Neural cell (in vitro differentiated cells): ENCODE data around the gene TEF. TPM values are rescaled to one million over a fixed set of nuclear protein-coding genes. Genes with fewer than 3 reads are reported as not detected.
A peak's percentile ranks its signal among the peaks of the same experiment; 100 is the strongest.
"Not testable (repeated sequence)": the region's sequence is repeated elsewhere in the genome, so short reads cannot be mapped to it uniquely, and the experiment has no call there.

Experiments
- H2AFZ ChIP-seq: fragments of 200-600, 300-800 bp; sonication (generic), shearing (Covaris generic); 2 replicates; pipeline ENCODE4 v1.6.0; 2014; ENCODE audit warnings: low read depth, mild to moderate bottlenecking, antibody characterized with exemption, low read length, moderate library complexity
- H3F3A ChIP-seq: fragments of 200-600 bp; shearing (Covaris generic); 2 replicates; pipeline ENCODE4 v1.6.1; 2016; ENCODE audit warnings: mild to moderate bottlenecking, moderate library complexity, mixed read lengths, antibody characterized with exemption, low read length; ENCODE audit not compliant: insufficient read depth, poor library complexity, severe bottlenecking
- H3K27ac ChIP-seq: fragments of 200-600, 300-800 bp; sonication (generic), shearing (Covaris generic); 2 replicates; pipeline ENCODE4 v1.5.1; 2014; ENCODE audit warnings: mild to moderate bottlenecking, low read length, moderate library complexity
- H3K27me3 ChIP-seq: fragments of 300-800, 200-600 bp; sonication (generic), shearing (Covaris generic); 2 replicates; pipeline ENCODE4 v1.6.0; 2014; ENCODE audit warnings: mild to moderate bottlenecking, low read depth, low read length, moderate library complexity; ENCODE audit not compliant: insufficient read depth
- H3K36me3 ChIP-seq: fragments of 300-800, 200-600 bp; sonication (generic), shearing (Covaris generic); 2 replicates; pipeline ENCODE4 v1.5.1; 2014; ENCODE audit warnings: mild to moderate bottlenecking, antibody characterized with exemption, low read length, moderate library complexity; ENCODE audit not compliant: insufficient read depth
- H3K4me2 ChIP-seq: fragments of 300-800, 200-600 bp; sonication (generic), shearing (Covaris generic); 2 replicates; pipeline ENCODE4 v1.6.0; 2014; ENCODE audit warnings: mild to moderate bottlenecking, low read length
- H3K4me3 ChIP-seq: fragments of 300-800, 200-600 bp; sonication (generic), shearing (Covaris generic); 2 replicates; pipeline ENCODE4 v1.5.1; 2014; ENCODE audit warnings: mild to moderate bottlenecking, low read length, moderate library complexity
- H3K79me2 ChIP-seq: fragments of 200-600 bp; shearing (Covaris generic); replicated peaks from 2 replicates; pipeline ENCODE4 v1.6.0; 2014; ENCODE audit warnings: mild to moderate bottlenecking, low read length, moderate library complexity; ENCODE audit not compliant: insufficient read depth
- H3K9ac ChIP-seq: fragments of 300-800, 200-600 bp; sonication (generic), shearing (Covaris generic); 2 replicates; pipeline ENCODE4 v1.6.1; 2016; ENCODE audit warnings: mild to moderate bottlenecking, low read length, mixed read lengths
- H3K9me2 ChIP-seq: fragments of 200-600 bp; shearing (Covaris generic); 2 replicates; pipeline ENCODE4 v1.6.1; 2016; ENCODE audit warnings: mild to moderate bottlenecking, low read length, mixed read lengths; ENCODE audit not compliant: insufficient read depth
- H3K9me3 ChIP-seq: fragments of 200-600, 300-800 bp; sonication (generic), shearing (Covaris generic); 2 replicates; pipeline ENCODE4 v1.6.1; 2016; ENCODE audit warnings: mild to moderate bottlenecking, mixed run types, low read length, moderate library complexity, mixed read lengths
- H4K20me1 ChIP-seq: fragments of 200-600 bp; shearing (Covaris generic); 2 replicates; pipeline ENCODE4 v1.6.1; 2016; ENCODE audit warnings: mild to moderate bottlenecking, mixed run types; ENCODE audit not compliant: insufficient read depth
- EZH2 ChIP-seq: fragments of 200-600, 300-800 bp; shearing (Covaris generic), sonication (generic); IDR thresholded peaks from 2 replicates; pipeline ENCODE4 v1.6.1; 2014; ENCODE audit warnings: antibody characterized with exemption, low read length, borderline replicate concordance, mild to moderate bottlenecking; ENCODE audit not compliant: insufficient read depth, poor library complexity, severe bottlenecking
- MXI1 ChIP-seq: fragments of 450-650 bp; conservative IDR thresholded peaks from 2 replicates; pipeline ENCODE4 v1.6.1; 2014; ENCODE audit warnings: antibody characterized with exemption, mild to moderate bottlenecking; ENCODE audit not compliant: poor library complexity, severe bottlenecking
- POLR2AphosphoS5 ChIP-seq: IDR thresholded peaks from 2 replicates; pipeline ENCODE4 v1.6.1; 2012
- RAD21 ChIP-seq: fragments of 450-650 bp; conservative IDR thresholded peaks from 2 replicates; pipeline ENCODE4 v1.6.1; 2014; ENCODE audit warnings: antibody characterized with exemption, mild to moderate bottlenecking, moderate library complexity
- SMC3 ChIP-seq: fragments of 450-650 bp; conservative IDR thresholded peaks from 2 replicates; pipeline ENCODE4 v1.6.1; 2014; ENCODE audit warnings: antibody characterized with exemption, mild to moderate bottlenecking, moderate library complexity; ENCODE audit not compliant: poor library complexity
- polyA plus RNA-seq: library from polyadenylated mRNA; depleted of rRNA; stranded (reverse); fragments of >200 nt; gene quantifications from 2 replicates; pipeline ENCODE4 v1.2.3, GENCODE V29; 2014
- TF ChIP-seq, protein P1 (sequence below): fragments of 450-650 bp; IDR thresholded peaks from 2 replicates; pipeline ENCODE4 v1.5.1; 2014; ENCODE audit warnings: antibody characterized with exemption, mild to moderate bottlenecking, moderate library complexity; ENCODE audit not compliant: poor library complexity, severe bottlenecking

The TEF gene
- polyA plus RNA-seq, 1 donor from 2014 or later: 4.9 TPM

DNA sequence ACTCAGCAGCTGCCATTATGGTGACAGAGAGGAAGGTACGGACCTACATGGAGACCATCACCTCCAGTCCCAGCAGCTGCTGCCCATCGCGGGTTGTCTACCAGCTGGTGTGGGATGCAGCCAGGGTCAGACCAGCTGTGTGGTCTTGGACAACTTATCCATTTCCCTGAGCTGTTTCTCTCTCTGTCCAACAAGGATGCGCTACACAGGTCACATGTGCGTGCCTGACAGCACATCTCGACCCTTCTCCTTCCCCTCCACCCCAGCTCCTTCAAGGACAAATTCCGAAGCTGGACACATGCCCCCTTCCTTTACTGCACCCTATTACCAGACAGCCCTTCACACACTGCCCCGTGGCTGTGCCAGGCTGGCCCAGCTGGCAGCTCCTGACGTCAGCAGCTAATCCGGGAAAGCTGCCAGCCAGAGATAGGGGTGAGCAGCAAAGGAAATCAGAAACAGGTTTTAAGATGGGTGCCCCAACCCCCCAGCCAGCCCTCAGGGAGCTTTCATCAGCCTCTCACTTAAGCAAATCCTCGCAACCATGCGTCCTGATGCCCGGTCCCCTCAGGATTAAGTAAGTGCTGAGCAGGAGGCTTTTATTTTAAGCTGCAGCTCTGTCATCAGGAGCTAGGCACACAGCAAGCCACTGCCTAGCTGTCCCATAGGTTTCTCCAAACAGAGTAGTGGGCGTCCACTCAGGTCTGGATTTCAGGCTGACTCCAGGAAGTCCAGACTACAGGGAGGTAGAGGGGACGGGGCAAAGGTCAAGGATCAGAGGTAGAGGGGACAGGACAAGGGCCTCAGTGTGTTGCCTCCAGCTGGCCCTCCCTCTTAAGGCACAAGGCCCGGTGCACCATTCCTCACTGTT is 20.3 kb downstream of the TEF start:
- no peak overlapping the region for H3K9ac ChIP-seq

GRCh38 chr22:41402851-41403250 is 21.1 kb downstream of the TEF start:
- H3K27ac ChIP-seq, H3K79me2 ChIP-seq: not testable (repeated sequence)

More for the DNA sequence above, 20.3 kb downstream of the TEF start:
- TF ChIP-seq SMC3 (no peak), POLR2AphosphoS5 (no peak), EZH2 (no peak), MXI1 (no peak), RAD21 (no peak)
- TF ChIP-seq, protein P1, sequence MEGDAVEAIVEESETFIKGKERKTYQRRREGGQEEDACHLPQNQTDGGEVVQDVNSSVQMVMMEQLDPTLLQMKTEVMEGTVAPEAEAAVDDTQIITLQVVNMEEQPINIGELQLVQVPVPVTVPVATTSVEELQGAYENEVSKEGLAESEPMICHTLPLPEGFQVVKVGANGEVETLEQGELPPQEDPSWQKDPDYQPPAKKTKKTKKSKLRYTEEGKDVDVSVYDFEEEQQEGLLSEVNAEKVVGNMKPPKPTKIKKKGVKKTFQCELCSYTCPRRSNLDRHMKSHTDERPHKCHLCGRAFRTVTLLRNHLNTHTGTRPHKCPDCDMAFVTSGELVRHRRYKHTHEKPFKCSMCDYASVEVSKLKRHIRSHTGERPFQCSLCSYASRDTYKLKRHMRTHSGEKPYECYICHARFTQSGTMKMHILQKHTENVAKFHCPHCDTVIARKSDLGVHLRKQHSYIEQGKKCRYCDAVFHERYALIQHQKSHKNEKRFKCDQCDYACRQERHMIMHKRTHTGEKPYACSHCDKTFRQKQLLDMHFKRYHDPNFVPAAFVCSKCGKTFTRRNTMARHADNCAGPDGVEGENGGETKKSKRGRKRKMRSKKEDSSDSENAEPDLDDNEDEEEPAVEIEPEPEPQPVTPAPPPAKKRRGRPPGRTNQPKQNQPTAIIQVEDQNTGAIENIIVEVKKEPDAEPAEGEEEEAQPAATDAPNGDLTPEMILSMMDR: no peak
- Histone ChIP-seq H3F3A (no peaks in the 10 kb centered on the region), H3K27ac (no peak overlapping the region), H2AFZ (no peak overlapping the region), H3K27me3 (no peaks in the 10 kb centered on the region), H3K9me2 (no peaks in the 10 kb centered on the region), H4K20me1 (no peaks in the 10 kb centered on the region), H3K9me3 (no peaks in the 10 kb centered on the region), H3K36me3 (no peaks in the 10 kb centered on the region), H3K4me2 (no peak overlapping the region), H3K79me2 (no peaks in the 10 kb centered on the region), H3K4me3 (no peak overlapping the region)

GRCh38 chr22:41403532-41404318 is 22.0 kb downstream of the TEF start:
- no peaks in the 10 kb centered on the region for H3K79me2 ChIP-seq
- no peaks in the 10 kb centered on the region for H3K9me2 ChIP-seq
- peak; percentile 36 for TF ChIP-seq MXI1
- TF ChIP-seq EZH2: no peak
- TF ChIP-seq, protein P1: peak; percentile 97
- peak; percentile 94 for TF ChIP-seq RAD21
- peak; percentile 99 for TF ChIP-seq SMC3
- H3K27me3 ChIP-seq: no peaks in the 10 kb centered on the region
- no peaks in the 10 kb centered on the region for H3K9me3 ChIP-seq
- H3F3A ChIP-seq: no peaks in the 10 kb centered on the region
- no peak overlapping the region for H3K4me2 ChIP-seq
- no peaks in the 10 kb centered on the region for H3K36me3 ChIP-seq
- no peak overlapping the region for H3K27ac ChIP-seq
- no peak overlapping the region for H3K9ac ChIP-seq
- H4K20me1 ChIP-seq: no peaks in the 10 kb centered on the region
- no peak overlapping the region for H3K4me3 ChIP-seq
- no peak overlapping the region for H2AFZ ChIP-seq

More at GRCh38 chr22:41402851-41403250, 21.1 kb downstream of the TEF start:
- H3K36me3 ChIP-seq, H3K9ac ChIP-seq, H3K4me2 ChIP-seq, H2AFZ ChIP-seq, H3K9me2 ChIP-seq, H4K20me1 ChIP-seq, H3K4me3 ChIP-seq, H3F3A ChIP-seq, H3K27me3 ChIP-seq, H3K9me3 ChIP-seq: not testable (repeated sequence)
